TTC549 (cell line): ENCODE measurements around the gene A4GNT.
"Not testable (repeated sequence)": the region's sequence is repeated elsewhere in the genome, so short reads cannot be mapped to it uniquely, and the experiment has no call there.

Experiments
- FAIRE-seq: peaks from 2 replicates; lab custom pipeline; 2012; peaks lifted over from hg19 to GRCh38; lab: Jason Lieb, UNC

The A4GNT gene

DNA sequence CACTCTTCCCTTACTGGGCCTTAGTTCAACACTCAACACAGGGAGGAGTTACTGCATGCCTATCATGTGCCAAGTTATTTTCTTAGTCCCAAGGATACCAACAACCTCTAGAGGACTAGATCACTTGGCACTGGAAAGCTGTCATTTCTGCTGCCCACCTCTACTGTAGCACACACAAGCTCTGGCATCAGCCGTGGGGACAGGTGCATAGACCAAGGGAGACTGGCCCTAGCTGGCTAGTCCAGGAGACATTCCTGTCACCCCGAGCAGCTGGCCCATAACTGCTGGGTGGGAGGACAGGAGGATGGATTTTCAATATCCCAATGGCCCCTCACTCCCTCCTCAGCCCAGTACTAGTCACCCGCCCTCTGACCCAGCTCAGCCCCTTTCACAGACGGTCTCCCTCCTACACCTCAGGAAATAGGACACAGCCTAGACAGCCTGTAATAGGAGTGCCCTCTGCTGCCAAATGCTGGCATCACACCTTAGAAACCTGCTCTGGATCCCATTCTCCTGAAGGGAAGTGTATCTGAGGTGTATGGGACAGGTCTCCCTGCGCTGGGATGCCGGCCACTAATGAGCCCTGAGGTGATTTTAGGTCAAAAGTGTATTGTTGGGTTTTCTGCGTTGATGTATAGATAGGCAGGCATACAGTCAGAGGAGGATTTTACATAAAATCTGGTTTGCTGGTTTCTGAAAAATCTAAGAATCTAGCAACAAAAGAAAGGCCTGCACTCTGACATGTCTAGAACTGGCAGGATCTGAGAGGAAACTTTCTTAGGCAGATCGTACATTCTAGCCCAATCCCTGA is 13.4 kb downstream of the A4GNT start:
- no peak for FAIRE-seq

GRCh38 chr3:138114988-138115971 is 16.9 kb downstream of the A4GNT start, which contains the start of gene DZIP1L:
Gene DZIP1L (minus strand): TSS chr3:138115608. CDS start chr3:138103971, 11,637 bp downstream.
- FAIRE-seq, result no peak

- no peak for FAIRE-seq
Measured at GRCh38 chr3:138114431-138114918, 17.7 kb downstream of the A4GNT start.

GRCh38 chr3:138113326-138113725 is 18.9 kb downstream of the A4GNT start:
- no peak for FAIRE-seq

GRCh38 chr3:138112362-138112761 is 19.8 kb downstream of the A4GNT start:
- no peak for FAIRE-seq

- no peak for FAIRE-seq
Measured at GRCh38 chr3:138105598-138105997, 26.6 kb downstream of the A4GNT start.

DNA sequence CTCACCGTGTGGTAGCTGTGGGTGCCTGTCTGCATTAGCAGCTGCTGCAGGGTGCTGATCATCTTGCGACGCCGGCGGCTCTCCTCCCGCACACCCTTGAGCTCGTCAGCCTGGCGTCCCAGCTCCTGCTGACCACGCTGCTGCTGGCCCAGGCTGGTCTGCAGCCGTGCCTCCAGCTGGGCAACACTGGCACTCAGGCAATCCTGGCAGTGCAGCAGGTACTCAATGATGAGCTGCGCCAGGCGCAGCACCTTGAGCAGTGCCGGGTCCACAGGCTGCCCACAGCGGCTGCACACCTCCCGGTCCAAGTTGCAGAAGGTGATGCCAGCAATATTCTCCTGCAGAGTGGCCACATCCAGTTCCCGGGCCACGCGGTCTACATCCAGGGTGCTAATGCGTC is 28.7 kb downstream of the A4GNT start:
- FAIRE-seq, result no peak

- FAIRE-seq, result not testable (repeated sequence)
Measured at GRCh38 chr3:138101351-138101940, 30.7 kb downstream of the A4GNT start.

DNA sequence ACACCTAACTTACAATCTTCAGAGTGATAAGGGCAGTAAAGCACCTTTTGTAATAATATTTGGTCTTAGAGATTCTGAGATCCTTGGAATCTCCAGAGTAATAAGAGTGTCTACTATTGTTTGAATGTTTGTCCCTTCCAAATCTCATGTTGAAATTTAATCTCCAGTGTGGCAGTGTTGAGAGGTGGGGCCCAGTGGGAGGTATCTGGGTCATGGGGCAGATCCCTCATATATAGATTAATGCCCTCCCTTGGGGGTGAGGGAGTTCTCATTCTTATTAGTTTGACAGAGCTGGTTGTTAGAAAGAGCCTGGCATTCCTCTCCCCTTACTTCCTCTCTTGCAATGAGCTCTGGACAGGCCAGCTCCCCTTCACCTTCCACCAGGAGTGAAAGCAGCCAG is 32.8 kb downstream of the A4GNT start:
- FAIRE-seq, result no peak

GRCh38 chr3:138097192-138098172 is 34.7 kb downstream of the A4GNT start:
- FAIRE-seq, result no peak

DNA sequence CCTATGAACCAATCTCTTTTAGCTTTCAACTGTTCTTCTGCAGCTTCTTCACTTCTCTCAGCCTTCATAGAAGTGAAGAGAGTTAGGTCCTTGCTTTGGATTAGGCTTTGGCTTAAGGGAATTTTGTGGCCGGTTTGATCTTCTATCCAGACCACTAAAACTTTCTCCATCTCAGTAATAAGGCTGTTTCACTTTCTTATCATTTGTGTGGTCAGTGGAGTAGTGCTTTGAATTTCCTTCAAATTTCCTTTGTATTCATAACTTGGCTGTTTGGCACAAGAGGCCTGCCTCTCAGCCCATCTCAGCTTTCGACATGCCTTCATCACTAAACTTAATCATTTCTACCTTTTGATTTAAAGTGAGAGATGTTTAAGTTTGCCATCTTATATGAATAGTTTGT is 38.5 kb downstream of the A4GNT start:
- FAIRE-seq, result no peak

- FAIRE-seq, result no peak
Measured at GRCh38 chr3:138092023-138092422, 40.2 kb downstream of the A4GNT start.

DNA sequence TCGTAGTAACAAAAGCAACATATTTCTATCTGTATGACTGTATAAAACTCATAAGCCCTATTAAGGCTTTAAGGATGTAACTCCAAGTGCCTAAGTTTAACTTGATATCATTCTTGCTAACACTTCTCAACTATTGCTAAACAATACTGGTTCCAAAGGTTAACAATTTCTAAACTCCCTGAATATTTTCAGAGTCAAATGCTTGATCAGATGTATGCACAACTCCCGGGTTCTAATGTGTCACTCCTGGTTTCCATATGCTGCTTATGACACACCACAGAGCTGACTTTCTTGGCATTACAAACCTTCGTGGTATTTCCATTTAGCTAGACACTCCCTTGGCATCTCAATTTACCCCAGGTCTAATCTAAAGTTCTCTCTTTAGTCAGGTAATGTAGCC is 43.1 kb downstream of the A4GNT start:
- no peak for FAIRE-seq

GRCh38 chr3:138085745-138086144 is 46.4 kb downstream of the A4GNT start:
- FAIRE-seq, result not testable (repeated sequence)

GRCh38 chr3:138084196-138084595 is 48.0 kb downstream of the A4GNT start:
- no peak for FAIRE-seq

DNA sequence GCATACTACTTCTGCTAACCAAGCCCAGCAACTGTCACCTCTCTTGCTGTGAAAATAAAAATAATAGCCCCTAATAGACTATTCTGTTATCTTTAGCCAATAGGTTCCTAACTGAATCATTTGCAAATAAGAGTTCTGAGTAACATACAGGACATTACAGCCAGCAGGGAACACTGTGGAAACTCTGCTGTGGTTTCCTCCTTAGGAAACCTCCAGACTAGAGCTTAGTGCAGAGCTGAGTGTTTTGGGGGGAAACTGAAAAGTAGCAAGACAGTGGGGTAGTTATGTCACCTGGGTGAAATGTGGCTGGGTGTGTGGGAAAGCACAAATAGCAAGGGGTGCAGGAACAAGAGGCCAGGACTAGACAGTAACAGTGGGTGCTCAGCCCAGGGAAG is 49.2 kb downstream of the A4GNT start:
- FAIRE-seq, result no peak

DNA sequence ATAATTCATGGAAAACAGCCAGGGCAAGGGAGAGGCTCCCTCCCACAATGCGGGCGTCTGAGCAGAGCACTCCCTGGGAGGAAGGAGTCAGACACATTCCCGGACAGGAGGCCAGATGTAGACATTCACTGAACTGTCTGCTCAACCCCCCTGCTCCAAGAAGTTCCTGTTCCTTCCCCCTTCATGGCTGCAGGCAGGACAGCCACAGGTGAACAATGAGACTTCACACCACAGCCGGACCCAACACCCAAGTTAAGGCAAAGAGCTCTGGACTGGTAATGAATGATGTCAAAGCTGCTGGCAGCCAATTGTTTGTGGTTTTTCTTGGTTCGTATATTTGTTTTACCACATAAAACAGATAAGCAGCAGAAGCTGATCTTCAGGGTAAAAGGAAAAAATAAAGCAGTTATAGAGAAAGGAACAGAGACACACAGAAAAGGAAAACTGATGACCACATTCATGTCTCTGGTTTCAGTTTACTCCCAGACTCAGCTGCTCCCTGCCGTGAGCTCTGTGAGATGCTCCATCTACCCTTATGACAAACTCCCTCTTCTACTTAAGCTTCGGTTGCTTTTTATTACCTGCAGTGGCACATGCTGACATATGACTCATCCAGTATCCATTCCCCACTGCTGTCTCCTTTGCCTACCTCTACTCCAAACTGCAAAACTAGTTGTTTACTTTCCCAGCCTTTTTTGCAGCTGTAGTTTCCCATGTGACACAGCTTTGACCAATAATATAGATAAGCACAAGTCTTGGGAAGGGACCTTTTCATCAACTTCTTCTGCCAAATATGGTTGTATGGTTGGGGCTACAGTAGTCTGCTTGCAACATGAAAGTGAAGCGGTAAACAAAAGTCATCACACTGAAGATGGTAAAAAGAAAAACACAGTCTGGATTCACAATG is 49.9 kb downstream of the A4GNT start:
- FAIRE-seq, result no peak

GRCh38 chr3:138081371-138082084 is 50.7 kb downstream of the A4GNT start:
- no peak for FAIRE-seq

DNA sequence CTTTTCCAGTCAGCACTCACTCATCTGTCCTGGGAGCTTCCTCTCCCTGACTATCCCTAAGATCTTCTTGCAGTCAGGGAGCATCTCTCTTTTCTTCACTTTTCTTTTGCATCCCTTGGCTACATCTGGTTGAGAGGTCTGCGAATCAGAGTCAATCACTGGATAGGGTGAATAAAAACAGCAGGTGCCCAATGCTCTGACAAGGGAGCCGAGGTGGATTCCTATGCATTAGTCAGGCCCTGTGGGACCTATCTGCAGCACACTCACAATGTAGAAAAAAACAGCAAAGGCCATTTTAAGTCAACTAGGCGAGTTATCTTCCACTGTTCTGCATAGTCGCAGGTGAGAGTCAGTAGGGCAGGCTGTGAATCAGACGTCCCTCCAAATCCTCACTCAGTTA is 52.3 kb downstream of the A4GNT start:
- no peak for FAIRE-seq
